GM19468 (cell line): ENCODE results near the gene RIC1.
"Not testable (repeated sequence)": the region's sequence is repeated elsewhere in the genome, so short reads cannot be mapped to it uniquely, and the experiment has no call there.

Experiments
- ATAC-seq: cut with Tn5 transposase; IDR thresholded peaks from one replicate; pipeline ENCODE4 v1.9.1; 2021; ENCODE audit warnings: mild to moderate bottlenecking, moderate library complexity, moderate number of reproducible peaks; ENCODE audit not compliant: unreplicated experiment; ENCODE audit errors: extremely low read depth

RIC1 gene

GRCh38 chr9:5617749-5618148, 11.2 kb upstream of the RIC1 start:
- peak; percentile 95 for ATAC-seq

- no peak for ATAC-seq
Measured at GRCh38 chr9:5620494-5620893, 8.4 kb upstream of the RIC1 start.

GRCh38 chr9:5621327-5621726, 7.6 kb upstream of the RIC1 start:
- no peak for ATAC-seq

GRCh38 chr9:5622016-5622415, 6.9 kb upstream of the RIC1 start:
- ATAC-seq: no peak

- no peak for ATAC-seq
Measured at GRCh38 chr9:5624655-5625054, 4.3 kb upstream of the RIC1 start.

- ATAC-seq: peak; percentile 44
Measured at GRCh38 chr9:5626727-5627634, 1.9 kb upstream of the RIC1 start.

- ATAC-seq: not testable (repeated sequence)
Measured at GRCh38 chr9:5627686-5628085, 1.2 kb upstream of the RIC1 start.

- ATAC-seq: no peak
Measured at GRCh38 chr9:5628183-5628529, 751 bp upstream of the RIC1 start.

GRCh38 chr9:5629312-5630080, 589 bp downstream of the RIC1 start:
- ATAC-seq: no peak

- no peak for ATAC-seq
Measured at GRCh38 chr9:5630081-5630507, 1.2 kb downstream of the RIC1 start.

GRCh38 chr9:5631026-5631425, 2.1 kb downstream of the RIC1 start:
- no peak for ATAC-seq

GRCh38 chr9:5632540-5632939, 3.6 kb downstream of the RIC1 start:
- ATAC-seq: no peak

GRCh38 chr9:5633243-5633642, 4.3 kb downstream of the RIC1 start:
- ATAC-seq: no peak

GRCh38 chr9:5635390-5635789, 6.5 kb downstream of the RIC1 start:
- no peak for ATAC-seq

GRCh38 chr9:5639816-5640215, 10.9 kb downstream of the RIC1 start:
- ATAC-seq: no peak

- no peak for ATAC-seq
Measured at GRCh38 chr9:5642170-5642569, 13.3 kb downstream of the RIC1 start.

GRCh38 chr9:5643005-5643624, 14.2 kb downstream of the RIC1 start:
- ATAC-seq: no peak

- ATAC-seq: no peak
Measured at GRCh38 chr9:5644501-5644900, 15.6 kb downstream of the RIC1 start.

- no peak for ATAC-seq
Measured at GRCh38 chr9:5646116-5646515, 17.2 kb downstream of the RIC1 start.

GRCh38 chr9:5650356-5651105, 21.6 kb downstream of the RIC1 start:
- ATAC-seq: no peak
